ENCODE data around the gene ADRA1B.

ADRA1B gene

DNA sequence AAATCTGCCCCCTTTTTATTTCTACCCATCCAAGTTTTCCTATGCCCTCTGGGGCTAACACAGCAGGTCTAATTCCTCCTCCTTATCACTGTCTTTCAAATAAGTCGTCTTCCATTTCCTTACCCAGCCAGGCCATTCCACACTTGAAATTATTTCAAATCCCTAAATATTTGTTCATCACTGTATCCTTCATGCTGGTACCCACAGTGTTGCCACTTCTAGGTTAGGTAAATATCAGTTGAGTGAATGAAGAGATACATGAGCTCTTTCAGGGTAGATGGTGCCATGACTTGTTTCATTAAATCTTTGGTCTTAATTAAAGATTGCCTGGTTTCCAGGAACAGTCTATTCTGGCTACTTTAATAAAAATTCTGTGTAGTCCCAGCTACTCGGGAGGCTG is 35.6 kb upstream of the ADRA1B start:
- in situ Hi-C loops (cut with HindIII; ENCODE audit: low sequenced_read_pairs): no loop called here
- no peak for DNase-seq (ENCODE audit: low read depth)
- TF ChIP-seq, protein P1, sequence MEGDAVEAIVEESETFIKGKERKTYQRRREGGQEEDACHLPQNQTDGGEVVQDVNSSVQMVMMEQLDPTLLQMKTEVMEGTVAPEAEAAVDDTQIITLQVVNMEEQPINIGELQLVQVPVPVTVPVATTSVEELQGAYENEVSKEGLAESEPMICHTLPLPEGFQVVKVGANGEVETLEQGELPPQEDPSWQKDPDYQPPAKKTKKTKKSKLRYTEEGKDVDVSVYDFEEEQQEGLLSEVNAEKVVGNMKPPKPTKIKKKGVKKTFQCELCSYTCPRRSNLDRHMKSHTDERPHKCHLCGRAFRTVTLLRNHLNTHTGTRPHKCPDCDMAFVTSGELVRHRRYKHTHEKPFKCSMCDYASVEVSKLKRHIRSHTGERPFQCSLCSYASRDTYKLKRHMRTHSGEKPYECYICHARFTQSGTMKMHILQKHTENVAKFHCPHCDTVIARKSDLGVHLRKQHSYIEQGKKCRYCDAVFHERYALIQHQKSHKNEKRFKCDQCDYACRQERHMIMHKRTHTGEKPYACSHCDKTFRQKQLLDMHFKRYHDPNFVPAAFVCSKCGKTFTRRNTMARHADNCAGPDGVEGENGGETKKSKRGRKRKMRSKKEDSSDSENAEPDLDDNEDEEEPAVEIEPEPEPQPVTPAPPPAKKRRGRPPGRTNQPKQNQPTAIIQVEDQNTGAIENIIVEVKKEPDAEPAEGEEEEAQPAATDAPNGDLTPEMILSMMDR (IDR thresholded peaks at IDR 0.05; ENCODE audit: low read depth, low read length, missing control alignments): no peak
- H3K4me3 ChIP-seq (ENCODE audit: low read depth, low read length): no peak overlapping the region

DNA sequence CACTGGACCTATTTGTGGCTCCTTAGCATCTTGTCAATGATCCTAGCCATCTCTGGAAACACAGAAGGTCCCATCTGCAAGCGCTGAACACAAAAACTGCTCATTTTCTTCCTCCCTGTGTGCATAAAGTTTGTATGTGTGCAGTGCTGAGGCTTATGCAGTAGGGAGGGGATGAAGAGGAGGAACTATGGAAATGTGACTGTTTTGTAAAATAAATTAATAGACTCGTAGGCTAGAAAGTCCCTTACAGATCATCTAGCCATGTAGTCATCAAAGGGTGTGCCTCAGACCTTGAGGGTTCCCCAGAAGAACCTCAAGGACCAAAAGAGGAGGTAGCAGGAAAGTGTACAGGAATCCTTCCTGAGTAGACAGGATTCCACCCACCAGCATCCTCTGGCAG is 34.3 kb upstream of the ADRA1B start:
- DNase-seq (ENCODE audit: low read depth): no peak
- in situ Hi-C loops (cut with HindIII; ENCODE audit: low sequenced_read_pairs): no loop called here
- TF ChIP-seq, protein P1 (IDR thresholded peaks at IDR 0.05; ENCODE audit: low read depth, low read length, missing control alignments): no peak

DNA sequence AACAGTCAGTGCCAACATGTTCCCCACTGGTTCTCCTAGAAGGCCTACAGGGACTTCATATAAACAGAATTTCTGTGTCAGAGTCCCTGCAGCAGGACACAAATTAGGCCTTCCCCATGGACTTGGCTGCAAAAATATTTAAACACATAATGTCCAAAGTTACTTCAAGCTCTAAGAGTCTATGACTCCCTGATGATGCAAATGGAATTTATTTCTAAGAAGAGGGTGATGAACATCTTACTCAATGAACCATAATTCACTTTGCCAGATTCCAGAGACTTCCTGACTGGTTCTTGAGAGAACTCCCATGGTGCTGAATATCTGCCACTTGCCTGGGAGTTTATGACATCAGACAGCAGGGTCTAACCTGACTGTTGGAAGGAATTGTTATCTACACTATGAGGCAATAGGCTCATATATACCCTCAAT is 32.7 kb upstream of the ADRA1B start:
- DNase-seq (ENCODE audit: low read depth): no peak
- in situ Hi-C loops (cut with HindIII; ENCODE audit: low sequenced_read_pairs): no loop called here
- H3K4me3 ChIP-seq (ENCODE audit: low read depth, low read length): no peak overlapping the region
- TF ChIP-seq, protein P1 (IDR thresholded peaks at IDR 0.05; ENCODE audit: low read depth, low read length, missing control alignments): no peak

More for the DNA sequence above, 34.3 kb upstream of the ADRA1B start:
- H3K4me3 ChIP-seq (ENCODE audit: low read depth, low read length): no peak overlapping the region

DNA sequence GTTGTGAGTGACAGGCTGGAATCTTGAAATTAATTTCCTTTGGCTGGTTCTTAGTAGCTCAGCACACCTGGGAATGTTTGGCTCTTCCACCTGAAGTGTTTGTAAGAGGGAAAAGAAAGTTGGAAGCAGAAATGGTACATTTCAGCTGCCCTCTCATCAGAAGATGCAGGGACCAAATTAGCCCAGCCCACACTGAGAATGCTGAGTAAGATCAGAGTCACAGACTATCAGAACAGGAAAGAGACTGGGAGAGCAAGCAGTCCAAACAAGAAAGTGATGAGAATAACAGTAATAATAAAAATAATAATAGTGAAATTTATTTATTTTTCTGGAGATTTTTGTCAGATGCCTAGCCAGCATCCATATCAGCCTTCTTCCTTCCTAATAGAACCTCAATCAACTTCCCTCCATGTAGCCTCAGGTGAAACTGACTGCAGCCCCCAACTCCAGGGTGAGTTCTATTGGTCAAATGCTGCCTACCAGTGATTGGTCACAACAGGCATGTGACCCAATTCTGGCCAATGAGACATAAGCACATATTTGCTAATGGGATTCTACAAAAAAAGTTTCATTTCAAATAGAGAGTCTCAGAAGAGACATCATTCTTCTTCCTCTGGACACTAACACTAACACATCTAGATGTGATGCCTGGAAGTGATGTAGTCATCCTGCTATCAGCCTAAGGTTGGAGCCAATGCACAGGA is 31.2 kb upstream of the ADRA1B start:
- no peak for DNase-seq (ENCODE audit: low read depth)
- TF ChIP-seq, protein P1 (IDR thresholded peaks at IDR 0.05; ENCODE audit: low read depth, low read length, missing control alignments): no peak
- no peak overlapping the region for H3K4me3 ChIP-seq (ENCODE audit: low read depth, low read length)
- in situ Hi-C loops (cut with HindIII; ENCODE audit: low sequenced_read_pairs): no loop called here

DNA sequence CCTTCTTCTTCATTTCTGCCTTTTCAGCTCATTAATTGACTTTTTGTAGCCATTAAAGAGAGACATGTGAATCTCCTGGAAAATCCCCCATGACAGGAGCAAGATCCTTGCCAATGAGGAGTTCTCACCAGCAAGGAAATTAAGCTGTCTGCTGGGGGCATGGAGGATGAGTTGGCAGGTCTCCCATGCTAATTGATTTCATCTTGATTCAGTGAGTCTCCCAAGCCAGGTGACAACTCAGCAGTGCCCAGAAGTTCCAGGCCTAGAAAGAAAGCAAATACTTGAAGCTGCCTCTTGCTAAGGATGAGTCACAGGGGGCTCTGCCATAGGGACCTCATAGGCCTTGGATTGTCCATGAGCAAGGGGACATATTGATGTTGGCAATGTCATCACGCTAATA is 30.0 kb upstream of the ADRA1B start:
- H3K4me3 ChIP-seq (ENCODE audit: low read depth, low read length): no peak overlapping the region
- TF ChIP-seq, protein P1 (IDR thresholded peaks at IDR 0.05; ENCODE audit: low read depth, low read length, missing control alignments): no peak
- in situ Hi-C loops (cut with HindIII; ENCODE audit: low sequenced_read_pairs): no loop called here
- DNase-seq (ENCODE audit: low read depth): no peak

DNA sequence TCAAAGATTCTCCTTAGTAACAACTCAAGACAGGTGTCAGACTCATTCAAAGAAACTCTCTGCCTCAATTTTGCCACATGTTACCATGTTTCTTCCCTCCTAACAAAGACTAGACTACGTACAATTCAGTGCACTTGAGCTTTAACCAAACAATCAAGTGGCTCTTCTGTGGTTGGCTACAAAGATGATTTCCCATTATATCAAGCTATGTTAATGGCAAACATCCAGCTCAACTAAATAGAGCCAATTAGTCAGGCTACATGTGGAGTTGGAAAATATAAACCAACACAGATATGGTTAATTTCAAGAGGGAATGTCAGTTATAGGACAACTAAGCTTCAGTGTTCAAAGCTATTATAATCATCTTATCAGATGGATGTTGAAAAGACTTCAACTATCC is 29.2 kb upstream of the ADRA1B start:
- H3K4me3 ChIP-seq (ENCODE audit: low read depth, low read length): no peak overlapping the region
- DNase-seq (ENCODE audit: low read depth): peak; percentile 54
- TF ChIP-seq, protein P1 (IDR thresholded peaks at IDR 0.05; ENCODE audit: low read depth, low read length, missing control alignments): no peak
- in situ Hi-C loops (cut with HindIII; ENCODE audit: low sequenced_read_pairs): no loop called here

Measured in astrocyte of the cerebellum (primary cell).